Aorta (tissue), 5 donors: Measurements from ENCODE around the gene USH2A. TPM values are rescaled to one million over a fixed set of nuclear protein-coding genes. Genes with fewer than 3 reads are reported as not detected.

Source experiments
- ATAC-seq: fragments of 200-7000 bp; cut with Tn5 transposase; one replicate; pipeline ENCODE4 v1.9.1; 2022; ENCODE audit warnings: moderate library complexity; ENCODE audit not compliant: low FRiP score
- DNase-seq, 2 donors: peaks; one replicate each; pipeline ENCODE4 v3.0.0-alpha.2; 2020
- H3K27ac ChIP-seq, 2 donors: one replicate each; pipeline ENCODE4 v1.5.1; 2013; ENCODE audit warnings: low read length in 2 of 2, mild to moderate bottlenecking in 2 of 2, moderate library complexity in 2 of 2, control low read depth in 1 of 2, inconsistent platforms in 1 of 2, low read depth in 1 of 2
- H3K27me3 ChIP-seq, 2 donors: one replicate each; pipeline ENCODE4 v1.6.1; 2013; ENCODE audit warnings: control low read depth in 1 of 2, low read length in 1 of 2, mild to moderate bottlenecking in 1 of 2, moderate library complexity in 1 of 2; ENCODE audit not compliant: insufficient read depth in 2 of 2, control insufficient read depth in 1 of 2
- H3K36me3 ChIP-seq, 2 donors: one replicate each; pipeline ENCODE4 v1.6.1; 2013; ENCODE audit warnings: control low read depth in 1 of 2, low read length in 1 of 2, mild to moderate bottlenecking in 1 of 2; ENCODE audit not compliant: insufficient read depth in 2 of 2, control insufficient read depth in 1 of 2
- H3K4me1 ChIP-seq, 2 donors: one replicate each; pipeline ENCODE4 v1.6.1; 2013; ENCODE audit warnings: low read length in 2 of 2, control low read depth in 1 of 2, mild to moderate bottlenecking in 1 of 2, moderate library complexity in 1 of 2; ENCODE audit not compliant: insufficient read depth in 2 of 2, control insufficient read depth in 1 of 2
- H3K4me3 ChIP-seq, 2 donors: one replicate each; pipeline ENCODE4 v1.5.1; 2013; ENCODE audit warnings: low read length in 2 of 2, control low read depth in 1 of 2, mild to moderate bottlenecking in 1 of 2
- H3K9me3 ChIP-seq: one replicate; pipeline ENCODE4 v1.6.1; 2013; ENCODE audit warnings: mild to moderate bottlenecking, low read length; ENCODE audit not compliant: control insufficient read depth
- WGBS, 2 donors: extraction: QIAGEN DNeasy Blood & Tissue Kit; methylation state at CpG; one replicate each; pipeline ENCODE4 v1.1.7; 2013; 5-methylcytosine and 5-hydroxymethylcytosine counted together
- intact Hi-C, 2 donors: fragments of 100-400 bp; cut with DNase I; formaldehyde crosslinking; loops; one replicate each; pipeline versions ENCODE4 v1.14.2 to v1.15.0; 2022
- polyA plus RNA-seq, 2 donors: library from polyadenylated mRNA; stranded (reverse); fragments of 200-250 nt; gene quantifications; one replicate each; pipeline ENCODE4 v1.2.3, GENCODE V29; 2013
- total RNA-seq, 2 donors: library from RNA; stranded (reverse); fragmentation: NEBNext Ultra II Directional; extraction: Animal tissue kit (Norgen Biotek cat#: 25700); gene quantifications; one replicate each; pipeline ENCODE4 v1.2.1, GENCODE V29; 2021
- donor health status: healthy with polysubstance abuse.
- donor health status: Bipolar disorder and iron deficiency.
- donor health status: DM: no; HTN: no; CAD: no.
- donor health status: DM: no; HTN: no; CAD: no.
- donor health status: DM: yes; HTN: yes; CAD: no.

Gene USH2A
- total and polyA plus RNA-seq, 4 donors: 0.13 TPM; not detected in 3

GRCh38 chr1:215895893-215896292, 527.4 kb downstream of the USH2A start:
- DNase-seq (no peak), ATAC-seq (no peak)
- Histone ChIP-seq H3K27ac (no peak overlapping the region), H3K9me3 (no peaks in the 10 kb centered on the region), H3K27me3 (no peaks in the 10 kb centered on the region), H3K4me1 (no peaks in the 10 kb centered on the region), H3K36me3 (no peaks in the 10 kb centered on the region), H3K4me3 (no peak overlapping the region)
- intact Hi-C loops: no loop called here
- WGBS, 2 donors: 84 to 88% methylated on average over 3 of the region's 3 CpGs

GRCh38 chr1:215895276-215895675, 528.0 kb downstream of the USH2A start:
- DNase-seq (no peak), ATAC-seq (no peak)
- Histone ChIP-seq H3K4me3 (no peak overlapping the region), H3K36me3 (no peaks in the 10 kb centered on the region), H3K9me3 (no peaks in the 10 kb centered on the region), H3K27me3 (no peaks in the 10 kb centered on the region), H3K4me1 (no peaks in the 10 kb centered on the region), H3K27ac (no peak overlapping the region)
- WGBS, 2 donors: 77 to 78% methylated on average over 2 of the region's 2 CpGs
- intact Hi-C loops: no loop called here

GRCh38 chr1:215894617-215895016, 528.6 kb downstream of the USH2A start:
- ATAC-seq (no peak), DNase-seq (no peak)
- Histone ChIP-seq H3K4me3 (no peak overlapping the region), H3K27me3 (no peaks in the 10 kb centered on the region), H3K27ac (no peak overlapping the region), H3K4me1 (no peaks in the 10 kb centered on the region), H3K36me3 (no peaks in the 10 kb centered on the region), H3K9me3 (no peaks in the 10 kb centered on the region)
- intact Hi-C loops: no loop called here
- 64 to 71% methylated on average over 4 of the region's 4 CpGs for WGBS, 2 donors

- no peaks in the 10 kb centered on the region for H3K27me3 ChIP-seq
- no peak overlapping the region for H3K4me3 ChIP-seq
- no peaks in the 10 kb centered on the region for H3K9me3 ChIP-seq
- H3K36me3 ChIP-seq: no peaks in the 10 kb centered on the region
- no peak for DNase-seq
- no peak for ATAC-seq
- H3K27ac ChIP-seq: no peak overlapping the region
- WGBS, 2 donors: 52 to 53% methylated on average over 7 of the region's 7 CpGs
- no peaks in the 10 kb centered on the region for H3K4me1 ChIP-seq
- intact Hi-C loops: no loop called here
Observed at GRCh38 chr1:215891266-215892057, 531.8 kb downstream of the USH2A start.

GRCh38 chr1:215890438-215890837, 532.8 kb downstream of the USH2A start:
- DNase-seq: no peak
- Histone ChIP-seq H3K9me3 (no peaks in the 10 kb centered on the region), H3K27me3 (no peaks in the 10 kb centered on the region), H3K27ac (no peak overlapping the region), H3K36me3 (no peaks in the 10 kb centered on the region), H3K4me1 (no peaks in the 10 kb centered on the region), H3K4me3 (no peak overlapping the region)
- no peak for ATAC-seq
- intact Hi-C loops: no loop called here
- WGBS, 2 donors: 38 to 40% methylated on average over 3 of the region's 3 CpGs

GRCh38 chr1:215889871-215890270, 533.4 kb downstream of the USH2A start:
- H3K4me1 ChIP-seq: no peaks in the 10 kb centered on the region
- H3K4me3 ChIP-seq: no peak overlapping the region
- ATAC-seq: no peak
- 78 to 82% methylated on average over 3 of the region's 3 CpGs for WGBS, 2 donors
- H3K27ac ChIP-seq: no peak overlapping the region
- H3K36me3 ChIP-seq: no peaks in the 10 kb centered on the region
- H3K27me3 ChIP-seq: no peaks in the 10 kb centered on the region
- no peaks in the 10 kb centered on the region for H3K9me3 ChIP-seq
- intact Hi-C loops: no loop called here
- no peak for DNase-seq

- no peaks in the 10 kb centered on the region for H3K27me3 ChIP-seq
- ATAC-seq (no peak), DNase-seq (no peak)
- no peak overlapping the region for H3K27ac ChIP-seq
- H3K4me3 ChIP-seq: no peak overlapping the region
- no peaks in the 10 kb centered on the region for H3K4me1 ChIP-seq
- 55 to 57% methylated on average over 6 of the region's 6 CpGs for WGBS, 2 donors
- H3K36me3 ChIP-seq: no peaks in the 10 kb centered on the region
- intact Hi-C loops: no loop called here
- no peaks in the 10 kb centered on the region for H3K9me3 ChIP-seq
Observed at GRCh38 chr1:215888159-215888558, 535.1 kb downstream of the USH2A start.

- Histone ChIP-seq H3K36me3 (no peaks in the 10 kb centered on the region), H3K27me3 (no peaks in the 10 kb centered on the region), H3K27ac (no peak overlapping the region), H3K9me3 (no peaks in the 10 kb centered on the region), H3K4me1 (no peaks in the 10 kb centered on the region), H3K4me3 (no peak overlapping the region)
- 79% methylated on average over 2 of the region's 2 CpGs for WGBS, 2 donors
- intact Hi-C loops: no loop called here
- DNase-seq: no peak
- ATAC-seq: no peak
Observed at GRCh38 chr1:215887627-215888026, 535.6 kb downstream of the USH2A start.

- no peak for ATAC-seq
- Histone ChIP-seq H3K36me3 (no peaks in the 10 kb centered on the region), H3K27me3 (no peaks in the 10 kb centered on the region), H3K27ac (no peak overlapping the region), H3K4me1 (no peaks in the 10 kb centered on the region), H3K4me3 (no peak overlapping the region), H3K9me3 (peaks cover 1% of the 10 kb centered on the region)
- no peak for DNase-seq
- intact Hi-C loops: no loop called here
- WGBS, 2 donors: 75 to 78% methylated on average over 3 of the region's 3 CpGs
Observed at GRCh38 chr1:215883004-215883403, 540.2 kb downstream of the USH2A start.
